IMR-90 (cell line): ENCODE results near the gene IRGQ. TPM values are rescaled to one million over a fixed set of nuclear protein-coding genes. Genes with fewer than 3 reads are reported as not detected.

ENCODE experiments used
- ATAC-seq: fragments of 200-7000 bp; cut with Tn5 transposase; 2 replicates; pipeline ENCODE4 v1.9.1; 2020; ENCODE audit warnings: low read depth, mild to moderate bottlenecking, moderate library complexity
- BruUV-seq: library from RNA; stranded (reverse); fragments of 400-500 nt; replicated peaks from 2 replicates; lab custom pipeline; 2021; lab: Mats Ljungman, UMichigan
- CTCF ChIA-PET: fragments of 300-600 bp; formaldehyde crosslinking; extraction: SDS; loops from one replicate; lab custom pipeline; 2021; ENCODE audit warnings: antibody characterized with exemption; lab: Yijun Ruan, JAX
- POLR2A ChIA-PET: fragments of 300-600 bp; sonication (Branson Sonifier 250); formaldehyde crosslinking; loops from one replicate; lab custom pipeline; 2022; ENCODE audit warnings: antibody characterized with exemption; ENCODE audit not compliant: unreplicated experiment; lab: Charles Lee
- DNase-seq: peaks from one replicate; pipeline ENCODE4 v3.0.0; 2013
- H2AFZ ChIP-seq: replicated peaks from 2 replicates; pipeline ENCODE3; 2013; ENCODE audit warnings: low read length, mild to moderate bottlenecking; ENCODE audit not compliant: poor library complexity
- H2AK5ac ChIP-seq: 2 replicates; pipeline ENCODE4 v1.6.1; 2013; ENCODE audit warnings: low read depth, low read length, inconsistent platforms
- H2AK9ac ChIP-seq: replicated peaks from 2 replicates; pipeline ENCODE3; 2013; ENCODE audit warnings: mild to moderate bottlenecking, low read depth, low read length, moderate library complexity; ENCODE audit not compliant: poor library complexity
- H2BK120ac ChIP-seq: 2 replicates; pipeline ENCODE4 v1.6.1; 2013; ENCODE audit warnings: low read depth, low read length, inconsistent platforms
- H2BK15ac ChIP-seq: 3 replicates; pipeline ENCODE4 v1.6.1; 2013; ENCODE audit warnings: low read depth, low read length, inconsistent platforms
- H2BK20ac ChIP-seq: 2 replicates; pipeline ENCODE4 v1.6.1; 2013; ENCODE audit warnings: low read depth, mild to moderate bottlenecking, inconsistent platforms, low read length, moderate library complexity
- H2BK5ac ChIP-seq: 2 replicates; pipeline ENCODE4 v1.6.1; 2013; ENCODE audit warnings: mild to moderate bottlenecking, low read depth, low read length, inconsistent platforms; ENCODE audit not compliant: poor library complexity, severe bottlenecking
- H3K14ac ChIP-seq: replicated peaks from 2 replicates; pipeline ENCODE4 v1.6.1; 2013; ENCODE audit warnings: low read depth, low read length, inconsistent platforms
- H3K18ac ChIP-seq: 2 replicates; pipeline ENCODE4 v1.6.1; 2013; ENCODE audit warnings: low read depth, low read length, control low read depth
- H3K23ac ChIP-seq: 2 replicates; pipeline ENCODE4 v1.6.1; 2013; ENCODE audit warnings: low read depth, low read length, inconsistent platforms
- H3K27ac ChIP-seq: 2 replicates; pipeline ENCODE4 v1.5.1; 2013; ENCODE audit warnings: mild to moderate bottlenecking, control low read depth, low read length; ENCODE audit not compliant: insufficient read depth
- H3K27me3 ChIP-seq: 2 replicates; pipeline ENCODE4 v1.6.1; 2013; ENCODE audit warnings: low read length; ENCODE audit not compliant: control insufficient read depth, insufficient read depth
- H3K36me3 ChIP-seq: 2 replicates; pipeline ENCODE4 v1.6.1; 2013; ENCODE audit warnings: low read length, mixed read lengths; ENCODE audit not compliant: control insufficient read depth, insufficient read depth
- H3K4ac ChIP-seq: 2 replicates; pipeline ENCODE4 v1.6.1; 2013; ENCODE audit warnings: low read depth, low read length, inconsistent platforms
- H3K4me1 ChIP-seq: 2 replicates; pipeline ENCODE4 v1.6.1; 2013; ENCODE audit warnings: low read length, mixed read lengths; ENCODE audit not compliant: control insufficient read depth, insufficient read depth
- H3K4me2 ChIP-seq: 2 replicates; pipeline ENCODE4 v1.6.1; 2013; ENCODE audit warnings: low read depth, mild to moderate bottlenecking, control low read depth, low read length, moderate library complexity
- H3K4me3 ChIP-seq: 2 replicates; pipeline ENCODE4 v1.5.1; 2013; ENCODE audit warnings: low read depth, mild to moderate bottlenecking, control low read depth, low read length, moderate library complexity; ENCODE audit not compliant: insufficient read depth
- H3K56ac ChIP-seq: 2 replicates; pipeline ENCODE4 v1.6.1; 2013; ENCODE audit warnings: low read length, inconsistent platforms; ENCODE audit not compliant: insufficient read depth; ENCODE audit errors: extremely low read depth
- H3K79me1 ChIP-seq, 2 experiments: 2 replicates each; pipeline ENCODE4 v1.6.1; 2013; ENCODE audit warnings: low read length in 2 of 2, inconsistent platforms in 1 of 2, low read depth in 1 of 2
- H3K9ac ChIP-seq: 2 replicates; pipeline ENCODE4 v1.6.1; 2013; ENCODE audit warnings: low read depth, low read length, control low read depth
- H3K9me1 ChIP-seq: 2 replicates; pipeline ENCODE4 v1.6.1; 2013; ENCODE audit warnings: low read length, inconsistent platforms; ENCODE audit not compliant: insufficient read depth
- H3K9me3 ChIP-seq: 2 replicates; pipeline ENCODE4 v1.6.1; 2013; ENCODE audit warnings: low read length; ENCODE audit not compliant: control insufficient read depth, insufficient read depth
- H4K20me1 ChIP-seq: 2 replicates; pipeline ENCODE4 v1.6.1; 2013; ENCODE audit warnings: low read length, inconsistent platforms; ENCODE audit not compliant: insufficient read depth
- H4K5ac ChIP-seq: 2 replicates; pipeline ENCODE4 v1.6.1; 2013; ENCODE audit warnings: mild to moderate bottlenecking, low read depth, low read length, control low read depth
- H4K8ac ChIP-seq, 2 experiments: 2 replicates each; pipeline ENCODE4 v1.6.1; 2013; ENCODE audit warnings: low read depth in 2 of 2, low read length in 2 of 2, control low read depth in 1 of 2, inconsistent platforms in 1 of 2
- H4K91ac ChIP-seq: 2 replicates; pipeline ENCODE4 v1.6.1; 2013; ENCODE audit warnings: low read depth, low read length, inconsistent platforms; ENCODE audit not compliant: insufficient read depth
- BHLHE40 ChIP-seq: fragments of 150-350 bp; IDR thresholded peaks from 2 replicates; pipeline ENCODE4 v1.6.1; 2016; ENCODE audit warnings: mild to moderate bottlenecking, low read depth, low read length
- CHD1 ChIP-seq: IDR thresholded peaks from 2 replicates; pipeline ENCODE4 v1.6.1; 2012; ENCODE audit warnings: low read depth, low read length, improper control_type of control experiment
- FOS ChIP-seq: fragments of 150-350 bp; IDR thresholded peaks from 2 replicates; pipeline ENCODE4 v1.6.1; 2016; ENCODE audit warnings: low read depth, low read length
- NFE2L2 ChIP-seq: fragments of 150-350 bp; IDR thresholded peaks from 2 replicates; pipeline ENCODE4 v1.6.1; 2016; ENCODE audit warnings: low read depth, mild to moderate bottlenecking, low read length
- POLR2A ChIP-seq: IDR thresholded peaks from 2 replicates; pipeline ENCODE4 v1.6.1; 2012; ENCODE audit warnings: mild to moderate bottlenecking, low read depth, low read length
- RAD21 ChIP-seq: IDR thresholded peaks from 2 replicates; pipeline ENCODE4 v1.6.1; 2012; ENCODE audit warnings: low read length, improper control_type of control experiment
- RCOR1 ChIP-seq: IDR thresholded peaks from 2 replicates; pipeline ENCODE4 v1.6.1; 2012; ENCODE audit warnings: mild to moderate bottlenecking, low read length, improper control_type of control experiment; ENCODE audit not compliant: insufficient replicate concordance
- RFX5 ChIP-seq: IDR thresholded peaks from 2 replicates; pipeline ENCODE4 v1.8.0; 2012; ENCODE audit warnings: low read depth, mild to moderate bottlenecking, low read length, moderate library complexity
- SMC3 ChIP-seq: fragments of 150-350 bp; IDR thresholded peaks from 2 replicates; pipeline ENCODE4 v1.6.1; 2016; ENCODE audit warnings: low read depth, mild to moderate bottlenecking, antibody characterized with exemption, low read length, moderate library complexity
- WGBS, 2 experiments: methylation state at CpG; one replicate each; pipeline versions ENCODE4 v1.1.5 to v1.1.7; 2013; ENCODE audit warnings: missing lambda C conversion rate in 2 of 2; ENCODE audit not compliant: insufficient read length in 1 of 2; ENCODE audit errors: extremely low coverage in 2 of 2; 5-methylcytosine and 5-hydroxymethylcytosine counted together
- dilution Hi-C: fragments of 300-500 bp; cut with HindIII; formaldehyde crosslinking; loops from one replicate; pipeline ENCODE4 v1.14.3; 2018; ENCODE audit warnings: low sequenced_read_pairs; ENCODE audit not compliant: unreplicated experiment
- in situ Hi-C: fragments of 300-500 bp; cut with MboI; formaldehyde crosslinking; loops from 3 replicates; pipeline ENCODE4 v1.14.3; 2019; ENCODE audit warnings: low sequenced_read_pairs, inconsistent platforms, mixed read lengths
- intact Hi-C: fragments of 100-400 bp; cut with micrococcal nuclease; formaldehyde crosslinking; loops from 2 replicates; pipeline ENCODE4 v1.10.0; 2022
- polyA plus RNA-seq, 3 experiments: library from polyadenylated mRNA; depleted of rRNA; stranded (reverse); fragments of >200 nt; gene quantifications; 2 replicates each; pipeline ENCODE4 v1.2.3, GENCODE V29; 2012; ENCODE audit warnings: low replicate concordance in 1 of 3
- total RNA-seq: library from RNA; depleted of rRNA; stranded (reverse); fragments of >200 nt; gene quantifications from 2 replicates; pipeline ENCODE4 v1.2.3, GENCODE V29; 2012

IRGQ gene
- total and polyA plus RNA-seq, 2 of the 4 experiments (the other 2 are of a cell fraction), result 9.0 to 9.9 TPM

- DNase-seq (no peak), ATAC-seq (no peak)
- Histone ChIP-seq H4K20me1 (no peaks in the 10 kb centered on the region), H3K9ac (no peak overlapping the region), H3K4me3 (no peak overlapping the region), H3K27ac (no peak overlapping the region), H3K79me1 (peaks cover 7 to 9% of the 10 kb centered on the region in 2 experiments; a peak in 3 of 4 replicates), H3K18ac (no peak overlapping the region), H3K23ac (no peak overlapping the region), H3K36me3 (peaks cover 31% of the 10 kb centered on the region), H2BK15ac (no peak overlapping the region), H2BK120ac (no peak overlapping the region), H3K9me3 (no peaks in the 10 kb centered on the region), H2AK5ac (no peak overlapping the region), H4K91ac (no peak overlapping the region), H3K14ac (no peak overlapping the region), H2AFZ (no peak overlapping the region), H4K8ac (no peak overlapping the region), H3K4me1 (peaks cover 2% of the 10 kb centered on the region; the same call in 1 of the 2 replicates), H3K27me3 (no peaks in the 10 kb centered on the region), H3K56ac (no peak overlapping the region), H3K4ac (no peak overlapping the region), H3K9me1 (no peaks in the 10 kb centered on the region), H2BK20ac (no peak overlapping the region), H2AK9ac (no peak overlapping the region), H4K5ac (no peak overlapping the region), H2BK5ac (no peak overlapping the region), H3K4me2 (no peak overlapping the region)
- POLR2A ChIA-PET, result no interaction called here
- TF ChIP-seq RCOR1 (no peak), SMC3 (no peak), POLR2A (no peak), RFX5 (no peak), BHLHE40 (no peak), CHD1 (no peak), NFE2L2 (no peak), FOS (no peak), RAD21 (no peak)
- in situ Hi-C loops, result loop anchor here (5.0 kb wide), 1 partner anchor 99 kb away; no protein-coding TSS in a partner anchor
- BruUV-seq, result no TSS peak
- WGBS, 2 experiments, result 80% methylated on average over 1 of the region's 4 CpGs; no CpG with 5 or more reads in 1 of the 2 experiments
- CTCF ChIA-PET, result interaction anchor here (2.8 kb wide), 1 partner anchor 18 kb away, joined by 15 read pairs; no protein-coding TSS in a partner anchor
- intact Hi-C loops, result no loop called here
- dilution Hi-C loops, result no loop called here
Measured at GRCh38 chr19:43553656-43554055, 42.3 kb downstream of the IRGQ start.
